ENCODE results near the gene TFG.

Gene TFG

DNA sequence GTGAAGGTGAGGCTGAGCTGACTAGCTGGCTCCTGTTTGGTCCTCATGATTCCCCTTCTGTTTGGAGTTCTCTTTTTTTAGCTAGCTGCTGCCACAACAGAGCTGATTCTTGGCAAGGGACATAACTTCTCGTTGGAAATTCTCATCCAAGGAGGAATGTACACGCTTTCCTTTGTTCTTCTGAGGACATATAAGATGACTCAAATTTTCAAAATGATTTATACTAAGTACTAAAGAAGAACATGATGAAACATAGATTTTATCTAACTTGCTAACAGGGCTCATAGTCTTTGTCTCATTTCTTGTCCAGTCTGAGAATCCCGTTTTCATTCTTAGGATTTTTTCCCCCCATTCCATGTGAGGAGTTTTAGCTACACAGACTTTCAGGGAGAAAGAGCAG, 2.9 kb upstream of the TFG start:
- no peak for DNase-seq (ENCODE audit: low read depth)

DNA sequence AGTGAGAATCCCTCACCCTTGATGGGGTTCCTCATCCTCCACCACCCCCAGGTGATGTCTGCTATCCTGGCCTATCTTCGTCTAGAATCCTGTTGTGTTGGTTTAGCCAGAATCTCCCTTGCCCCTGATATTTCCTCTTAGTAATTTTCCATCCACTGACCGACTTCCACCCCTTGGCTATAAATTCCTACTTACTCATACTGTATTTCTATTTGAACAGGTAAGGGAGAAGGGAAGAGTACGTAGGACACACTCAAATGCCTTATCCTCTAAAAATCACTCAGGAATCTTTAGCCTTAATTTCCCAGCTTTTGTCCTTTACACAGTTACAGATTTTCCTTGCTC, 678 bp upstream of the TFG start:
- DNase-seq (ENCODE audit: low read depth): no peak

DNA sequence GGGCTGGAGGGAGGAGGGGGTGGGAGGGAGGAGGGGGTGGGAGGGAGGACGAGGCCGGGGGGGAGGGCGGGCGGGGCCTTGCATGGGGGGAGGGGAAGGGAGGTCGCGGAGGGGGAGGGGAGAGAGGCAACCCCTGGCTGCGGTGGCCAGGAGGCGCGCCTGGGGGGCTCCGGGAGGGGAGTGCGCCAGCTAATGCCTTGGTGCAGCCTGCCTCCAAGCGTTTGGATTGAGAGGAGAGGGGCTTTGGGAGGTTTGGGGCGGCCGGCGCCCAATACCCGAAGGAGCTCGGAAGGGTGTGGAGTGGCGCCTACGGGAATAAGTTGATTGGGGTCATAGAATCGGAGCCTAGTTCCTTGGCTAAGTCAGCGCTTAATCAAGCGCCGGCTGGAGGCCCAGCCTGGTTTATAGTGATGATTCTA, 557 bp downstream of the TFG start:
- peak; percentile 15 for DNase-seq (ENCODE audit: low read depth)

DNA sequence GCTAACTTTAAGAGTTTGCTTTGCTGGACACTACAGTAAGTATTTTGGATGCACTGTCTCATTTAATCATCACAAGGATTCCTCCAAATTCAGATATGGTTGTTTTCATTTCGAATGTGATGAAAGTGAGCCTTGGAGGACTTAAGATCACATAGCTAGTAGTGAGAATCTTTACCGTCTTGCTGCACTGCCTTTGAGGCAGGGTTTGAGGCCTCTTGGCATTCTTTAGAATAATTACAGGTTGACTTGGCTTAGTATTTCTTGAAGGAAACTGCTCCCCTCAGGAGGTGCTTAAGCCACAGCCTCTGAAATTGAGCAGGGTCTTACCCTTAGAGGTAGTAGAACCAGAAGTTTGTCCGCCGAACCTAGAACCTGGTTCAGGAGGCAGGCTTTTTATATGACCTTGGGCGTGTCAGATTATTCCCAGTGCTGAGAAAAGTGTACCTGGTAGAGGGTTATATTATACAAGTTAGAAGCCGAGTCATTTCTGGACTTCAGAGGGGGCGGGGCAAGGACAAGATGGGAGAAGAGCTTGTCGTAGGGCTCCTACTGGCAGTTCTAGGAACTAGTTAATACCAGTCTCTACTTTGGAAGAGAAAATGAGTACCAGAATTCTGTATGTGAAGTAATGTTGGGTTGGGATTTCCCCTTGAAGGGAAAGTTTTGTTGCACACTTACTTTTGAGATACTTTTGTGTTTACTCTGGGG, 1.1 kb downstream of the TFG start:
- DNase-seq (ENCODE audit: low read depth): peak; percentile 39

DNA sequence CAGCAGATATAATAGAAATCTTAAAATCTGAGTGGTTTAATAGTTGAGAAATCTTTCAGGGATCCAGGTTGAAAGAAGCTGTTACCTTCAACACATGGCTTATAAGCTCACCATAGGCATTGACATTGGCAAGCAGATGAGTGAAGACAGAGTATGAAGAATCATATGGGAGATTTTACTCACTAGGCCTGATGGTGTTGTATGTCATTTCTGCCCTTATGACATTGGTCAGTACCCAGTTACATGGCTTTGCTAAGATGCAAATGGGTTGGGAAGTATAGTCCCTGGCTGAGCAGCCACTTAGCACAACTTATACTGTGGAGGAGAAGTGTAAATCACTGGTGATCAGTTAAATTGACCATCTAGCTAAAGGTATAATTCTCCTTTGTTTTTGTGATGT, 5.9 kb downstream of the TFG start:
- no peak for DNase-seq (ENCODE audit: low read depth)

DNA sequence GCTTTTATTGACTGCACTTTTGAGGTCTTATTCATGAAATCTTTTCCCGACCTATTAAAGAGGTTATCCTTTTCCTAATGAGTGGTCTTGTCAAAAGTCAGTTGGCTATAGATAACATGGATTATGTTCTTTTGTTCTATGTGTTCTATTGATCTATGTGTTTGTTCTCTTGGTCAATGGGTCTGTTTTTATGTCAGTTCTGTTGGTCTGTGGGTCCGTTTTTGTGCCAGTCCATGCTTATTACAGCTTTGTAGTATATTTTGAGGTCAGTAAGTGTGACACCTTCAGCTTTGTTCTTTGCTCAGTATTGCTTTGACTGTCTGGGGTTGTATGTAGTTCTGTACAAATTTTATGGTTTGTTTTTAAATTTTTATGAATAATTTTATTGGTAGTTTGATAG, 7.8 kb downstream of the TFG start:
- no peak for DNase-seq (ENCODE audit: low read depth)

DNA sequence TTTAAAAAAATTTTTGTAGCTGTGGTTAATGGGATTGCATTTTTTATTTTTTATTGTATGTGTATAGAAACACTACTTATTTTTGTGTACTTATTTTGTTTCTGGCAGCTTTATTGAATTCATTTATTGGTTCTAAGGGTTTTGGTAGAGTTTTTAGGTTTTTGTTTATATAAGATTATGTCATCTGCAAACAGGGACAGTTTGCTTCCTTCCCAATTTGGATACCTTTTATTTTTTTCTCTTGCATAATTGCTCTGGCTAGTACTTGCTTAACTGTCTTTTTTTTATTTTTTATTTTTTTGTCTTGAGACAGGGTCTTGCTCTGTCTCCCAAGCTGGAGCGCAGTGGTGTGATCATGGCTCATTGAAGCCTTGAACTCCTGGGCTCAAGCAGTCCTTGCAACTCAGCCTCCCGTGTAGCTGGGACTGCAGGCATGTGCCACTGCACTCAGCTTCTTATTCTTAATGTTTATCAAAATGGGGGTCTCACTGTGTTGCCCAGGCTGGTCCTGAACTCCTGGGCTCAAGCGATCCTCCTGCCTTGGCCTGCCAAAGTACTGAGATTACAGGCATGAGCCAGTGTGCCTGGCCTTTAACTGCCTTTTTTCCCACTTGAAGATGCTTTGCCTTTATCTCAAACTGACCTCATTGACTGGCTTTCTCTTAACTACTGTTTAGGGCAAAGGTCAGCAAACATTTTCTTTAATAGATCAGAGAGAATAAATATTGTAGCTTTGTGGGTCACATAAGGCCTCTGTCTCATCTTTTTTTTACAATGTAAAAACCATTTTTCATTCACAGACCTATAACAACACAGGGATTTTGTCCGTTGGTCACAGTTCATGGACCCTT, 8.6 kb downstream of the TFG start:
- DNase-seq (ENCODE audit: low read depth): no peak

DNA sequence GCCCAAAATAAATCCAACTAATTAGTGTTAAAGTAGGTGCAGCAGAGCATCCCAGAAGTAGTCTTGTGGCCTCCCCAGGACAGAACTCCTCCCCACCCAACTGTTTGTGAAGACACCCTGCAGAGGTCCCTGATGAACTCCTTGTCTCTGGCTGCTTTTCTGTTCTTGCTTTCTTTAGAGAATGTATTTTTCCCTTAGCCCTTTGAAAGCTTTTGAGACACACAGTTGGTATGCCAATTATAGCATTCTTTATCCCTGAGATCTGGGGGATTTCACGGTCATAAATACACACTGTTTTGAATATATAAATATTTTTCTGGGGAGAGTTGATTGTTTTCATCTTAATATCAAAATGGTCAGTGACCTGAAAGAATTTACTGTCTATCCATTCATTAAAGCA, 9.8 kb downstream of the TFG start:
- no peak for DNase-seq (ENCODE audit: low read depth)

DNA sequence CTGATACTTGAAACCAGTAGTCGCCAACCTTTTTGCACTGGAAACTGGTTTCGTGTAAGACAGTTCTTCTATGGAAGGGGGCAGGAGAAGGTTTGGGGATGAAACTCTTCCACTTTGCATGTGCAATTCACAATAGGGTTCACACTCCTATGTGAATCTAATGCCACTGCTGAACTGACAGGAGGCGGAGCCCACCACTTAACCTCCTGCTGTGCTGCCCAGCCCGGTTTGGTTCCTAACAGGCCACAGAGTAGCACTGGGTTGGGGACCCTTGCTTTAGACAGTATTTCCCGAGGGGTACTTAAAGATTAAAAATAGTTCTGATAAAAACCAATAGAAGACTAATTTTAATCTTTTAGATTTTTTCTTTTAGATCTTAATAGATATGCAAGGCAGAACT, 11.1 kb downstream of the TFG start:
- DNase-seq (ENCODE audit: low read depth): no peak

DNA sequence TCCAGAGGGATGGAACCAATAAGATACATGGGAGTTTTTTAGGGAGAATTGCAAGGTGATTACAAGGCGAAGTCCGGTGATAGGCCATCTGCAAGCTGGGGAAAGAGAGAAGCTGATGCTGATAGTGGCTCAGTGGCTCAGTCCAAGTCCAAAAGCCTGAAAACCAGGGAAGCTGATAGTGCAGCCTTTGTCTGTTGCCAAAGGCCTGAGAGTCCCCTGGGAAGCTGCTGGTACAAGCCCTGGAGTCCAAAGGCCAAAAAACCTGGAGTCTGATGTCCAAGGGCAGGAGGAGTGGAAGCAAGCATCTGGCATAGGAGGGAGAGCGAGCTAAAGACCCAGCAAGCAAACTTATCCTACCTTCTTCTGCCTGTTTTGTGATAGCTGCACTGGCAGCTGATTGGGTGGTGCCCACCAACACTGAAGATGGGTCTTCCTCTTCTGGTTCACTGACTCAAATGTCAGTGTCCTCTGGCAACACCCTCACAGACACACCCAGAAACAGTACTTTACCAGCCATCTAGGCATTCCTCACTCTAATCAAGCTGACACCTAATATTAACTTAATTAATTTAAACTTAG, 16.7 kb downstream of the TFG start:
- no peak for DNase-seq (ENCODE audit: low read depth)

DNA sequence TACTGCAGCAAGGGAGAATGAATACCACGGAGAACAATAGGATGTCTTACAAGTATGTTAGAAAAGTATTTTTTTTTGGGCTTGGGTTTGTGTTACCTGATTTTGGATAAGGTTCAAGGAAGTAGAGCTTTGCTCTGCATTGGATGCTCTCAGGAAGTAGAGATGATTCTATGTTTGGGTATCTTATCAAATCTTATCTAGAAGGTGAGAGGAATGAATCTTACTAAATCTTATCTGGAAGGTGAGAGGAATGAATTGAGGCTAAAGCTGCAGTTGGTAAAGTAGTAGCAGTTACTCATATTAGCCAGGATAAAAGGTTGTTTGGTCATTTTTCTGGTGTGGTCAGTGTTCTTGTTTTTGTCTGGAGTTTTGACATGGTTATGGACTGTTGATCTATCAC, 17.4 kb downstream of the TFG start:
- no peak for DNase-seq (ENCODE audit: low read depth)

DNA sequence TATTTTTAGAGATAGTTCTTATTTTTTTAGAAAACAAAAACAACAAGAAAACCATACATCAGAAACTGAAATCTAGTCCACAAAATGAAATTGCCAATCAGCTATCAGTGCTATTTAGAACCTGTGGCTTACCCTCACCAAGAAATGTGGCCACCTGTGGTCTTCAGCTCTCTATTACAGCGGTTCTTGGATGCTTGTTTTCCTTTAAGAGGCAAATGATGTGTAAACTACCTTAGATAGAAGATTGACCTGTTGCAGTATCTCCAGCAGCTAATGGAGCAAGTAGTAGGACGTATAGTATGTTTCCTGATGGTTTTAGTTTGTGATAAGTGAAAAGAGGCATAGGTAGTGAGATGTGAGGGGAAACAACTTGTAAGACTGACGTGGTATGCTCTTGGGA, 21.2 kb downstream of the TFG start:
- DNase-seq (ENCODE audit: low read depth): no peak

DNA sequence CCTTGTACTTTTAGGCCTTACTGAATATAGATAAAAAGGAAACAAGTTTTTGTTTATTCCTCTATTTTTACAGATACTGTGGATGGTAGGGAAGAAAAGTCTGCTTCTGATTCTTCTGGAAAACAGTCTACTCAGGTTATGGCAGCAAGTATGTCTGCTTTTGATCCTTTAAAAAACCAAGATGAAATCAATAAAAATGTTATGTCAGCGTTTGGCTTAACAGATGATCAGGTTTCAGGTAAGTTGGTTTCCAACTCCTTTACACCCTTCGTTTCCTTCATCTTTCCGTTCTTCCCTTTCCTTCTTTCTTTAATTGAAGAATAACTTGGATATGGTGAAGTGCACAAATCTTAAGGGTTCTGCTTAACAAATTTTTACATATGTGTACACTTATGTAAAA, 23.1 kb downstream of the TFG start:
- no peak for DNase-seq (ENCODE audit: low read depth)

DNA sequence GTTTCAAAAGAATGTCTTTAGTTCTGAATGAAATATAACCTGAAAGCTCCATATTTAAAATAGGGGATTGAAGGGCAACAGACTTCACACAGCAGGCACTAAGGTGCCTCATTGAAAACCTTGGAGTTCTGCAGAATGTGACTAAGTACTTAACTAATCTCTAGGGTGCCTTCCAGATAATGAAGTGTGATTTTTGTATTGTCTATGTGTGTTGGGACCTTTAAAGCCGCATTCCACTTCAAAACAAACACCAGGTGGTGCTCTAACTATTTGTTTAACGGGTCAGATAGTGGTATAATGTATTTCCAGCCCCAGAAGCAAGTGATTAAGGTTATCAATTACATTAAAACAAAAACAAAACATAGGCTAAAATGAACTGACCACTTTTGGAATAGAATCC, 28.0 kb downstream of the TFG start:
- DNase-seq (ENCODE audit: low read depth): no peak

DNA sequence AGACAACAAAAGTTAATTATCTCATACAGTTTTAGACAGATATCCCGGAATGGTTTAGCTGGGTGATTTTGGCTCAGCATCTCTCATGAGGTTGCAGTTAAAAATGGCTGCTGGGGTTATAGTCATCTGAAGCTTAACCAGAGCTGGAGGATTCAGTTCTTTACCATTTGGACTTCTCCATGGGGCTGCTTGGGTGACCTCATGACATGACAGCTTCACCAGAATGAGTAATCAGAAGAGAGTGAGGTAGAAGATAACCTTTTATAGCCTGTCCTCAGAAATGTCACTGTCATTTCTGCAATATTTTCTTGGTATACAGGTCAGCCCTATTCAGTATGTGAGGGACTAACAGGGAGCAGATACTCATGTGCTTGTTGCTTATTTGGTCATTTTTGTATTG, 30.9 kb downstream of the TFG start:
- no peak for DNase-seq (ENCODE audit: low read depth)

DNA sequence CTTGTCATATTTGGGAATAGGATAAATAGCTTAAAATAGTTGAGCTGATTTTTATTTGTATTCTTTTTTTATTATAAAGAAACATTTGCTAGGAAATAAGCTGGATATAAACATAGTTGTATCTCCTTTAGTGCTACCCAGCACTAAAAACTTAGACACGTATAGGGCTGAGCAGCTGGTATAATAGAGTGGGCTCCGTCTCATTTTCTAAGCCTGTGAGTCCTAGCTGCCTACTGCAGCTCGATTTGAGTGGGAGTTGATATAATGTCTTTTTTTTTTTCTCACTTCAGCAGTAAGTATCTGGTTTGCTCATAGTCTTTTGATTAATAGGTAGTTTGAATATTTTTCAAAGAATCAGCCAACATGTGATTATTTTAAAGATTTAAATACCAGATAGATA, 34.2 kb downstream of the TFG start:
- DNase-seq (ENCODE audit: low read depth): no peak

DNA sequence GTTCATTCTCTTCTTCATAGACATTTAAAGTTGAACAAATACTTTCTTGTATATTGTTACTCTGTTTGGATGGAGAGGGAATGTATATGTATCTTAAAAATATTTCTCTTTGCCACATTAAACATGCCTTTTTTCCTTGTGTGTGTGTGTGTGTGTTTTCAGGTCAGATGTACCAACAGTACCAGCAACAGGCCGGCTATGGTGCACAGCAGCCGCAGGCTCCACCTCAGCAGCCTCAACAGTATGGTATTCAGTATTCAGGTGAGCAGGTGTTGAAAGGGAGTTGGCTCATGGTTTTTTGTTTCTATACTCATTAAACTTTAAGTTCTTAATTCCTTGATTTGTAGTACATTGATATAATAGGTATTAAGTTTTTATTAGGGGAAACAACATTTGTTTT, 35.4 kb downstream of the TFG start:
- DNase-seq (ENCODE audit: low read depth): no peak

DNA sequence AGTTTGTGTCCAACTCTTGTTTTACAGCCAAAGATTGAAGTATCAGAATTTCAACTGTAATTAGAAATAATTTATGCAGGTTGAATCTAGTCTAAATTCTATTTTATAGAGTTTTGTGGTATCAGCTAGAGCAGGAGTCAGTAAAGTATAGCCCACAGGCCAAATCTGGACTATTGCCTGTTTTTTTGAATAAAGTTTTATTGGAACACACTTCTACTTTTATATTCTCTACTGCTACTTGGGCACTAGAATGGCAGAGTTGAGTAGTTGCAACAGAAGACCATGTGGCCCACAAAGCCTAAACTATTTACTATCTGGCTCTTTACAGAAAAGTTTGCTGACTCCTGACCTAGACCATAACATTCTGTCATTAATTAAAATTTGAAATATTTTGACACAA, 36.3 kb downstream of the TFG start:
- no peak for DNase-seq (ENCODE audit: low read depth)

DNA sequence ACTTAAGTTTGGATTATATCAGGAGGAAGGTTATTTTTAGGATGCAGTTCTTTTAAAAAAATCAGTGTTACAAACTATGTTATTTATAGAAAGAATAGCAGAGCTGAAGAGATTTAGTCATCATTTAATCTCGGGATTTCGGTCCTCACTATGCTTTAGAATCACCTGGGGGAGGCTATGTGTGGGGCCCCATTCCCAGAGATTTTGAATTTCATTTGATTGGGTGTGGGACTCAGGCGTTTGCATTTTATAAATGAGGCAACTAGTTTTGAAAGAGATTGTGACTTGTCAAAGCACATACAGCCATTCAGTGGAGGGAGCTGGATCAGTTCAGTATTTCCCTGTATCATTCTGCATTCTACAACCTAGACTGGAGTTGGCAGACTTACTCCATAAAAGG, 36.8 kb downstream of the TFG start:
- DNase-seq (ENCODE audit: low read depth): no peak

DNA sequence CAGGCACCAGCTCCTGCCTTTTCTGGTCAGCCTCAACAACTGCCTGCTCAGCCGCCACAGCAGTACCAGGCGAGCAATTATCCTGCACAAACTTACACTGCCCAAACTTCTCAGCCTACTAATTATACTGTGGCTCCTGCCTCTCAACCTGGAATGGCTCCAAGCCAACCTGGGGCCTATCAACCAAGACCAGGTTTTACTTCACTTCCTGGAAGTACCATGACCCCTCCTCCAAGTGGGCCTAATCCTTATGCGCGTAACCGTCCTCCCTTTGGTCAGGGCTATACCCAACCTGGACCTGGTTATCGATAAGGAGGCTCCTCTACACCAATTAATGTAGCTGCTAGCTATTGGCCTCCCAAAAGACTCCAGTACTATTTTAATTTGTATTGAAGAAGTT, 38.9 kb downstream of the TFG start:
- DNase-seq (ENCODE audit: low read depth): no peak

DNA sequence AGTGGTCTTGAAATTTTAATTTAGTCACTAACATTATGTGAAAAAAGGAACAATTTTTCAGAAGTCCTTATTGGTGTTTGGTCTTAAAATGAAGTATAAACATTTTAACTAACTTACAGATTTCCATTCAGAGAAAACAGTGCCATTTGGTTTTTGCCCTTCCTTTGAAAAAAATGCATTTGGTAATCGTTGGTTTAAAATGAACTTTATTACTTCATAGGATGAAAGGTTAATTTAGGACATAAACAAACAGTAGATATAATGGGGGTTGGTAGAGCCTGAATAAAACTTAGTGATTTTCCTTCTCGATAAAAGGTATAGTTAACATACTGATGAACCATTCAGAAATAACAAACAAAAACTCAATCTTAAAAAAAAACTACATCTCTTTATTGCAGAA, 39.7 kb downstream of the TFG start:
- DNase-seq (ENCODE audit: low read depth): no peak

DNA sequence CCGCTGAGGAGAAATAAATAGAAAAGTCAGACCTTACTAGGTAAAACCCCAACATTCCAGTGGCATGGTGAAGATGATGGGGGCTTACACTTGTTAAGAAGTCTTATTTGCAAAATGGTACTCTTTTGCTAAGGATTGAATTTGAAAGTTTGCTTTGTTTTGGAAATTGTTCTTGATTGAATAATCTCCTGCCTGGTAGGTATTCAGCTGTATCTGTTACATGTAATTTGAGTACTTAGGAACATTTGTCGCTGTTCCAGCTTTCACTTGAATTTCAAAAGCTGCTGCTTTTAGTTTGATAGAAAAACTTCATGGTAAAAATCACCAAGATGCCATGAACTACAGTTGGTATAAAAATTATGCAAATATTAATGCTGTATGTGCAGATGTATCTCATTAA, 44.6 kb downstream of the TFG start:
- no peak for DNase-seq (ENCODE audit: low read depth)

DNA sequence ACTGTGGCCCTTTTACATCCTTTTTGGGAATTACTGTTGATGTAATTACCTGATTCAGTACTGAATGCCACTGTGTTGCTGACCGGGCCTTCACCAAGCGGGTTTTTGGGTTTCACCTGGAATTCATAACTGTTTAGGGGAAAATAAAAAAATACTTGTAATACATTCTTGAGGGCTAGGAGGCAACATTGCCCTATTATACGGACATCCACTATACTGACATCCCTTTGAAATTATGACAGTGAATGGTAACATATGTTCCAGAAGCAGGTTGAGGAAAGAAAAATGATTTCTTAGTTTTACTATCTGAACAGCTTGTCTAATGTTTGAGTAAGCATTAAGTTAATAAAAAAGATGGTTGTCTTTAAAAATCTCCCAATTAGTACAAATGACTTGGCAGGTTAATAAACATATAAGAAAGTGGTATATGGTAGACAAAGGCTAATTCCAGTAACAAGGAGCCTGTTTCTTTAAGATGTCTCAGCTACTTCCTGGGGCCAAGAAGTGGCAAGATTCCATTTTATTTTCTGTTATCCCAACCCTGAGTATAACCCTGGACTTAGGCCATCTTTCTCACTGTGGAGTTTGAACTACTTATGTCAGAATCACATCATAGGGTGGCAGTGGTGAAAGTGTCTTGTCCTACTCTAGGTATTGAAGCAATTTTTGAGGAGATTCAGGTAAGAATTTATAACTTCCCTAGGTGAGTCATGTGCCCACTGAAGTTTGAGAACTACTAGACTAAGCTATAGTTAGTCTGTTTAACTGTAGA, 45.5 kb downstream of the TFG start:
- DNase-seq (ENCODE audit: low read depth): no peak
